ENCODE results near the gene KLHL2.
A peak's percentile ranks its signal among the peaks of the same experiment; 100 is the strongest.
"Not testable (repeated sequence)": the region's sequence is repeated elsewhere in the genome, so short reads cannot be mapped to it uniquely, and the experiment has no call there.

The KLHL2 gene

DNA sequence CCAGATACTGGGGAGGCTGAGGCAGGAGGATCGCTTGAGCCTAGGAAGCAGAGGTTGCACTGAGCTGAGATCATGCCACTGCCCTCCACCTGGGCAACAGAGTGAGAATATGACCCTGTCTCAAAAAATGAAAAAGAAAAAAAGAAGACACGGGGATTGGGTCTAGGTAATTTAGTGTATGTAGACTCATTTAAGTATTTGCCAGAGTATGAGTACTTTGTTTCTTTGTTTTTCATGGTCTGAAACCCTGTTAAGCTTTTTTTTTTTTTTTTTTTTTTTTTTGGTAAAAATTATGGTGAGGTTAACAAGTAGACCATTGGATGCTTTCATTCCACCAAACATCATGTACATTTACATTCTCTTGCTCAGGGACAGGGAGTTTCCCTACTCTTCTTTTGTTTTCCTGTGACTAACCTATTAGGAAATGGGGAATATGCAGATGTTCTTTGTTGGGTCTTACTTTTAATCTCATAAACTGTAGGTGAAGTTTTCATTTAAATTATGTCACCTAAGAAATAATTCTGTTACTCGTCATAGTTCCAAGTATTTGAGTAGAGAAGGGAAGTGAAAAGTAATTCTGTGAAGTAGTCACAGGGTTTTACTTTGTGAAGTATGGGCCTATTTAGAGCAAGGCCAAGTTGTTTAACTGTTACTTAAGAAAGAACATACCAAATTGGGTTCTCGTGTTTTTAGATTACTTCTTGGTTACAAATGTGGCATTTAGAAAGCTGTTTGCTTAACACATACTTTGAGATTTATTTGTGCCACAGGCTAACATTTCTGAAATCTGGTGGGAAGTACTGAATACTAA, 25.5 kb downstream of the KLHL2 start:
- not testable (repeated sequence) for DNase-seq (ENCODE audit: low read depth)

- no peak for DNase-seq (ENCODE audit: low read depth)
Observed at GRCh38 chr4:165234766-165235165, 27.4 kb downstream of the KLHL2 start.

- DNase-seq (ENCODE audit: low read depth), result not testable (repeated sequence)
Observed at GRCh38 chr4:165236852-165237251, 29.5 kb downstream of the KLHL2 start.

DNA sequence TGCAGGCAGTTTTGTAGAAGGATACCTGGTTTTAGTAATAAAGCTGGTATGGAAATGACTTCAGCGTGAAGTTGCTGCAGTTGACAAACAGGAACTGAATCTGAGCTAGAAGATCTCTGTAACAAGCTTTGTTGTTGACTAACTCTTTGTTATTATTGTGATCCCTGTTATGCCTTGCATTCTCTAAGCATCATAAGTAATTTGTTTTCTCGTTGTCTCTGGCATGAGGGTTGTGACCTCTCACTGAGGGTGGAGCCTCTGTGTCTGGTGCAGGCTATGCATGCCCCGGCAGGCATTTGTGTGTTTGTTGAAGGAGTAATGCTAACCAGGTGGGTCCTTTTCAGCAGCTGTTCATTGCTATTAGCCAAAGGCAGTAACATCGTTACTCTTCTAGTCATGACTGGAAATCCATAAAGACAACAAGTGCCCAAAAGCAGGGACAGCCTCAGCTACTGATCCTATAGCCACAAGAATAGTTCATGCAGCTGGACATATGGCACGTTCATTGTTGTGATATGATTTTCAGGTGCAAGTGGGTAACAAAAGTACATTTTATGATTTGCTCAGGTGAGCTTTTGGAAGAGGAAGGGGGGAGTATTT, 30.8 kb downstream of the KLHL2 start:
- not testable (repeated sequence) for DNase-seq (ENCODE audit: low read depth)

- DNase-seq (ENCODE audit: low read depth), result not testable (repeated sequence)
Observed at GRCh38 chr4:165240761-165241160, 33.4 kb downstream of the KLHL2 start.

GRCh38 chr4:165244148-165244547, 36.8 kb downstream of the KLHL2 start:
- DNase-seq (ENCODE audit: low read depth), result not testable (repeated sequence)

DNA sequence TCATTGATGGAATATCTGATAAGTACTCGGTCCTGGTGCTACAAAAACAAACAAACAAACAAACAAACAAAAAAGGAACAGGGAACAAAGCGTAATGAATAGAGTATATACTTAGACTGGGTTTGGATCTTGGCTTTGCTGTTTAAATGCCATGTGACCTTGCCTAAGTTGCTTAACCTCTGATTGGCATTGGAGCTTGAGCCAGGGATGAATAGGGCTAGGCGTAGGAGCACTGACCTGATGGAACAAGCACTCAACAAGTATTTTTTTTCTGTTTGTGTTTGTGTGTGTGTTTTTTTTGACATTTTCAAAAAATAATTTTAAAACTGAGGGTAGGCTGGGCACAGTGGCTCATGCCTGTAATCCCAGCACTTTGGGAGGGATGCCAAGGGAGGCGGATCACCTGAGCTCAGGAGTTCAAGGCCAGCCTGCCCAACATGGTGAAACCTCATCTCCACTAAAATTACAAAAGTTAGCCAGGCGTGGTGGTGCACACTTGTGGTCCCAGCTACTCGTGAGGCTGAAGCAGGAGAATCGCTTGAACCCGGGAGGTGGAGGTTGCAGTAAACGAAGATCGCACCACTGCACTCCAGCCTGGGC, 37.3 kb downstream of the KLHL2 start:
- DNase-seq (ENCODE audit: low read depth), result not testable (repeated sequence)

DNA sequence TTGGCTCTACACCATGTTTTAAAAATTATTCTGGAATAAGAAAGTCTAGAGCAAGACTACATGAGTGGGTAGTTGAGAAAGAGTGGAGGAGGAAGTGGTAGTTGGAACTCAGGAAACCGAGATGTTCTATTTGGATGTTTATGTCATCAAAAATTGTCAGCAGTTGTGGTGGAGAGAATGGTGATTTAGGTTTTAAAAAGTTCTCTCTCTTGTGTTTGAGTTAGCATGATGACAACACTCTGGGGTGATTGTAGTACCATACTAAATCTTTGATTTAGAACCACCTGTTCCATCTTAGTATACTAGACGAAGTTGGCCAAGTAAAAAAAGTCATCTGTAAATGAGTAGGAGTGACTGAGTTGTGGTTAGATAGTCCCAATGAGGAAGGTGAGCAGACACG, 40.7 kb downstream of the KLHL2 start:
- DNase-seq (ENCODE audit: low read depth), result no peak

GRCh38 chr4:165248904-165249303, 41.5 kb downstream of the KLHL2 start:
- DNase-seq (ENCODE audit: low read depth), result peak; percentile 4

DNA sequence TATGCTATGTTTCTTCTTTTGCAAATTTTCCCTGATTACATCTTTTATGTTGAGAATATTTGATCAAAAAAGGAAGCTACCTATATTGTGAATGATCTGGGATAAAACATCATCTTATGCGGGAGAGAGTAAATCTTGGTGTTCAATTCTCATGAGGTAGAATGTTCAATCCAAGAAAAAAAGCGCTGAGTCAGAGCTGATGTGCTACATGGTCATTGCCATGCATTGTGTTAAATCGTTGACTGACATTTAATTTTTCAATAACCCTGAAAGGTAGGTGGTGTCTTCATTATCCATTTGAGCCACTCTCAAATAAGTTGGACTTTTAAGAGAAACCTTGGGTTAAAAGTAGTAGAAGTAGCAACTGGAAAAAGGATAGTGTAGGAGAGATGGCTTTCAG, 47.4 kb downstream of the KLHL2 start:
- not testable (repeated sequence) for DNase-seq (ENCODE audit: low read depth)

DNA sequence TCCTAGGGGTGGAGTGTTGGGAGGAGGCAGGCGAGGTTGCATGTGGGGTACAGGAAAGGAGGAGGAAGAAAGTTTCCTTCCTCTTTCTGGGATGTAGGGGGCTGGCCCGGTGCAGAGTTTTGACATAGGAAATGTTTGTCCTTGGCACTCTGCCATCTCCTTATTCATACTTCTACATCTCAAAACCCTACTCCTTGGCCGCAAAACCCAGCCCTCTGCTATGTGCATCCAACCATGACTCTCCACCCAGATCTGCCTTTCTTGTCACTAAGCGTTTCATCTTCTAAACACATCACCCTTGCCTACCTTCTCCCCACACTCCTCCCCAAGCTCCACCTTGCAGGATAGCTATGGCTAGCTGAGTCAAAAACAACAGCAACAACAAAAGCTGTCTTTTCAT, 48.1 kb downstream of the KLHL2 start:
- DNase-seq (ENCODE audit: low read depth), result peak; percentile 30

GRCh38 chr4:165256074-165256659, 48.8 kb downstream of the KLHL2 start:
- DNase-seq (ENCODE audit: low read depth), result not testable (repeated sequence)

- DNase-seq (ENCODE audit: low read depth), result not testable (repeated sequence)
Observed at GRCh38 chr4:165259776-165260175, 52.4 kb downstream of the KLHL2 start.

GRCh38 chr4:165262306-165262705, 54.9 kb downstream of the KLHL2 start:
- not testable (repeated sequence) for DNase-seq (ENCODE audit: low read depth)

DNA sequence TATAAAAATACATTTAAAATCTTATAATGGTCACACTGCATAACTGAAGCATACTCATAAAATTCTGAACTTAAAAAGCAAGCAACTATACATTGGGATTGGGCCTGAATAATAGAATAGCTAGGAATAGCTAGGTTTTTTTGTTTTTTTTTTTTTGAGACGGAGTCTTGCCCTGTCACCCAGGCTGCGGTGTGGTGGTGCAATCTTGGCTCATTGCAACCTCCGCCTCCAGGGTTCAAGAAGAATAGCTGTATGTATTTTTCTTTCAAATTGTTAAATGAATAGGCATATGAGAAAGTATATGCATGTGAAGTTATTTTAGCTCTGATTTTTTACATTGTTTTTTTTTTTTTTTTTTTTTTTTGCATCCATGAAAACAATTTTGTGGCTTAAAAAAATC, 56.1 kb downstream of the KLHL2 start:
- DNase-seq (ENCODE audit: low read depth), result not testable (repeated sequence)

GRCh38 chr4:165269931-165270330, 62.6 kb downstream of the KLHL2 start:
- not testable (repeated sequence) for DNase-seq (ENCODE audit: low read depth)

- not testable (repeated sequence) for DNase-seq (ENCODE audit: low read depth)
Observed at GRCh38 chr4:165273443-165273842, 66.1 kb downstream of the KLHL2 start.

DNA sequence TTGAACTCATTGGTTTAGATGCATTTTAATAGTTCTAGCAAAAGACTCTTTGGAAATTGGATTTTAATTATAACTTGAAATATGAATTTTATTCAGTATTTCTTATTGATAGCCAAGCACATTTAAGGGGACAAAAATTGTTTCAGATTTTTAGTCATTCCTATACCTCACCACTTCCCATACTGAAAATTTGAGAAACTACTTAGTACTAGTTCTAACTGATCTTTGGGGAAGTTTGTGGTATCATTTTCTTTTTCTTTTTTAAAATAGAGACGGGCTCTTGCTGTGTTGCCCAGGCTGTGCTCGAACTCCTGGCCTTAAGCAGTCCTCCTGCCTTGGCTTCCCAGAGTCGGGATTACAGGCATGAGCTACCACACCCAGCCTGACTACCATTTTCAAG, 68.0 kb downstream of the KLHL2 start:
- DNase-seq (ENCODE audit: low read depth), result not testable (repeated sequence)

DNA sequence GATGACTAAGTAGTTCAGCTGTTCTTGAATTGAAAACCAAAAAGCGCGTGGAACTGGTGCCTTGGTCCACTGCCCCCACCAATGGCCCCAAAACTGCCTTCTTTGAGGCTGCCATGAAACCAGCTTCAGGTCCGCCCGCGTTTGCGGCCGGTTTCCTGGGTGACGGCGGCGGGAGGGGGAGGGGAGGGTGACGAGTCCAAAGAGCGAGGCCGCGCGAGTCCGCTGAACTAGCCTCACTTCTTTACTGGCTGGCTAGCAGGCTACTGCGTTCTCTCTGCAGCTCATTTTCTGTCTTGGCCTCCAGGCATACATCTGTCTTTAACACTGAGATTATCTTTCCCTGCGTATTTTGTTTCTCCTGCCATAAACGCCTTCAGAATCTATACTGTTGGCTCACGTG, 72.2 kb downstream of the KLHL2 start:
- not testable (repeated sequence) for DNase-seq (ENCODE audit: low read depth)

DNA sequence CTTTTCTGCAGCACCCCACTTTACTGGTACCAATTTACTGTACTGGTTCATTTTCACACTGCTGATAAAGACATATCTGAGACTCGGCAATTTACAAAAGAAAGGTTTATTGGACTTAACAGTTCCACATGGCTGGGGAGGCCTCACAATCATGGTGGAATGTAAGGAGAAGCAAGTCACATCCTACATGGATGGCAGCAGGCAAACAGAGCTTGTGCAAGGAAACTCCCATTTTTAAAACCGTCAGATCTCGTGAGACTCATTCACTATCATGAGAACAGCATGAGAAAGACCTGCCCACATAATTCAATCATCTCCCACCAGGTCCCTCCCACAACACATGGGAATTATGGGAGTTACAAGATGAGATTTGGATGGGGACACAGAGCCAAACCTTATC, 77.3 kb downstream of the KLHL2 start:
- not testable (repeated sequence) for DNase-seq (ENCODE audit: low read depth)

DNA sequence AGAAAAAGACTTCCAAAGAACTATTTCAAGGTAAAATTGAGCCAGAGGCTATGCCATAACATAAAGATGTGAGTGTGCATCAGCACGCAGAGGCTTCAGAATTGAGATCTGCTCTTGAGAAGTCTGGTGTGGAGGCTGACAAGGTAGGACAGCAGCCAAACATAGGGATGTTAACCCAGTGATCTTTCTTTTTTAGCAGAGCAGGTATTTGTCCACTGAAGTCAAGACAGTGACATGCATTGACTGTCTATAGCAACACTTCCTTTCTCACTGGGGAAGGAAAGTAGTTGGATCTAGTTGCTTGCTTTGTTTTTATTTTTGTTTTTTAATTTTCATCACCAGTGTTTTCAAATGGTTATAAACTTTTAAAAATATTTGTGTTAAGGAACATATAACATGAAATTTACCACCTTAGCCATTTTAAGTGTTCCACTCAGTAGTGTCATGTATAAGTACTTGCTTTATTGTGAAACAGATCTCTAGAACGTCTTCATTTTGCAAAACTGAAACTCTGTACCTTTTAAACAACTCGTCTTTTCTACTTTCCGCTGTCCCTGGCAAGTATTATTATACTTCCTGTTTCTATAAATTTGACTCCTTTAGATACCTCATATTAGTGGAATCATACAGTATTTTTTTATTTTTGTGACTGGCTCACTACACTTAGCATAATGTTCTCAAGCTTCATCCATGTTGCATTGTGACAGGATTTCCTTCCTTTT, 79.4 kb downstream of the KLHL2 start:
- not testable (repeated sequence) for DNase-seq (ENCODE audit: low read depth)

DNA sequence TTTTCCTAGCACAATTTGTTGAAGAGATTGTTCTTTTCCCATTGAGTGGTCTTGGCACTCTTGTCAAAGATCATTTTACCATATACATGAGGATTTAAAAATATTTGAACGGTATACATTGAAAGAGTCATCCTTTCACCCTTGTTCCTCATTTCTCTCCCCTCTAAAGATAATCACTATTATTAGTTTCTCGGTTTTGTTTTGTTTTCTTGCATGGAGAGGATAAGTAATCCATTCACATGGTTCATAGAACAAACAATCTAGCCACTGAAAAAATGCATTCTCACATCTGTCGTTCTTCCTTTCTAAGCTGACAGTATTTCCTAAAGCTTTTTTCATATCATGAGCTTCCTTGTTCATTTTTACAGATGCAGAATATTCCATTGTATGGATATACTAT, 80.9 kb downstream of the KLHL2 start:
- DNase-seq (ENCODE audit: low read depth), result no peak
